Psoas muscle (tissue), 8 donors: ENCODE data around the gene GNB5. TPM values are rescaled to one million over a fixed set of nuclear protein-coding genes. Genes with fewer than 3 reads are reported as not detected.

Experiments used
- ATAC-seq, 4 donors: fragments of 200-7000 bp; cut with Tn5 transposase; one replicate each; pipeline ENCODE4 v1.9.1; 2020; ENCODE audit warnings: moderate library complexity in 3 of 4, mild to moderate bottlenecking in 2 of 4
- DNase-seq, 2 donors: peaks; one replicate each; pipeline ENCODE4 v3.0.0-alpha.2; 2020
- H3K27ac ChIP-seq: fragments of 200-600 bp; one replicate; pipeline ENCODE4 v1.8.0; 2022
- H3K27me3 ChIP-seq, 3 donors: fragments of 200-600 bp in 1 of 3; one replicate each; pipeline versions ENCODE4 v1.6.1 to v1.8.0; 2013 to 2022; ENCODE audit warnings: low read length in 2 of 3, mild to moderate bottlenecking in 2 of 3, moderate library complexity in 1 of 3; ENCODE audit not compliant: insufficient read depth in 3 of 3
- H3K36me3 ChIP-seq, 2 donors: fragments of 200-600 bp in 1 of 2; one replicate each; pipeline versions ENCODE4 v1.6.1 to v1.8.0; 2013 to 2022; ENCODE audit warnings: low read depth in 1 of 2, mild to moderate bottlenecking in 1 of 2, moderate library complexity in 1 of 2; ENCODE audit not compliant: insufficient read depth in 1 of 2
- H3K4me1 ChIP-seq: fragments of 200-600 bp; one replicate; pipeline ENCODE4 v1.8.0; 2022
- H3K4me3 ChIP-seq: fragments of 200-600 bp; one replicate; pipeline ENCODE4 v1.8.0; 2022; ENCODE audit warnings: mild to moderate bottlenecking
- H3K9me3 ChIP-seq: fragments of 200-600 bp; one replicate; pipeline ENCODE4 v1.8.0; 2022
- WGBS, 3 donors: extraction: QIAGEN DNeasy Blood & Tissue Kit; methylation state at CpG; one replicate each; pipeline versions ENCODE4 v1.1.6 to v1.1.7; 2013; 5-methylcytosine and 5-hydroxymethylcytosine counted together
- intact Hi-C, 2 donors: fragments of 100-400 bp; cut with DNase I; formaldehyde crosslinking; loops; one replicate each; pipeline versions ENCODE4 v1.11.0 to v1.14.2; 2022
- polyA plus RNA-seq, 3 donors: library from polyadenylated mRNA; stranded (reverse); fragments of 200-250 nt; gene quantifications; one replicate each; pipeline ENCODE4 v1.2.3, GENCODE V29; 2013
- total RNA-seq, 4 donors: library from RNA; stranded (reverse); fragmentation: NEBNext Ultra II Directional in 2 of 4; extraction: Animal tissue kit (Norgen Biotek cat#: 25700) in 2 of 4; gene quantifications; one replicate each; pipeline versions ENCODE4 v1.2.1 to v1.2.4, GENCODE V29; 2021 to 2023
- TF ChIP-seq, protein P1 (sequence below): fragments of 200-600 bp; IDR thresholded peaks from one replicate; pipeline ENCODE4 v1.8.0; 2022; ENCODE audit warnings: antibody characterized with exemption
- donor health status: healthy with polysubstance abuse.
- donor health status: DM: no; HTN: no; CAD: no; lungs with moderate emphysema.
- donor health status: Bipolar disorder and iron deficiency.
- donor health status: healthy.
- donor health status: DM: yes; HTN: yes; CAD: no.
- donor health status: DM: no; HTN: no; CAD: no.
- donor health status: DM: no; HTN: no; CAD: no.
- donor health status: DM: yes; HTN: yes; CAD: no.

GNB5 gene
- total and polyA plus RNA-seq, 7 donors: 0.86 to 2.5 (median 1.4) TPM

DNA sequence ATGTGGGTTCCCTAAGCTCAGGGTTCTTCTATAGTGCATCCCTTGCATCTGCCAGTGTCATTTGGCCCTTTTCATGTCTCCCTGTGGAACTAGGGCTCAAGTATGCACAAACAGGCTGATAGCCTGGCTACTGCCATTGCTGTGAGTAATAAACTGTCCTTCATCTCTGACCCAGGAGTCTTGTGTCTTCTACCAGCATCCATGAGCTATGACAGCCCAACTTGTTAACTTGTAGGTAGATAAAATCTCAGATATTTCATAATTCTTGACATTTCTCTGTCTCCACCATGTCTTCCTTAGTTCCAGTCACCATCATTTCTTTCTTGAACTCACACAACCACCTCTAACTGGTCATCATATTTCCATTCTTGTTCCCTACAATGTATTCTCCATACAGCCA, 59.1 kb downstream of the GNB5 start:
- Histone ChIP-seq H3K4me3 (no peak overlapping the region), H3K27ac (no peak overlapping the region), H3K4me1 (no peaks in the 10 kb centered on the region), H3K36me3 (no peaks in the 10 kb centered on the region), H3K27me3 (no peaks in the 10 kb centered on the region), H3K9me3 (no peaks in the 10 kb centered on the region)
- TF ChIP-seq, protein P1, sequence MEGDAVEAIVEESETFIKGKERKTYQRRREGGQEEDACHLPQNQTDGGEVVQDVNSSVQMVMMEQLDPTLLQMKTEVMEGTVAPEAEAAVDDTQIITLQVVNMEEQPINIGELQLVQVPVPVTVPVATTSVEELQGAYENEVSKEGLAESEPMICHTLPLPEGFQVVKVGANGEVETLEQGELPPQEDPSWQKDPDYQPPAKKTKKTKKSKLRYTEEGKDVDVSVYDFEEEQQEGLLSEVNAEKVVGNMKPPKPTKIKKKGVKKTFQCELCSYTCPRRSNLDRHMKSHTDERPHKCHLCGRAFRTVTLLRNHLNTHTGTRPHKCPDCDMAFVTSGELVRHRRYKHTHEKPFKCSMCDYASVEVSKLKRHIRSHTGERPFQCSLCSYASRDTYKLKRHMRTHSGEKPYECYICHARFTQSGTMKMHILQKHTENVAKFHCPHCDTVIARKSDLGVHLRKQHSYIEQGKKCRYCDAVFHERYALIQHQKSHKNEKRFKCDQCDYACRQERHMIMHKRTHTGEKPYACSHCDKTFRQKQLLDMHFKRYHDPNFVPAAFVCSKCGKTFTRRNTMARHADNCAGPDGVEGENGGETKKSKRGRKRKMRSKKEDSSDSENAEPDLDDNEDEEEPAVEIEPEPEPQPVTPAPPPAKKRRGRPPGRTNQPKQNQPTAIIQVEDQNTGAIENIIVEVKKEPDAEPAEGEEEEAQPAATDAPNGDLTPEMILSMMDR: no peak
- DNase-seq (no peak), ATAC-seq (no peak)
- intact Hi-C loops: no loop called here

DNA sequence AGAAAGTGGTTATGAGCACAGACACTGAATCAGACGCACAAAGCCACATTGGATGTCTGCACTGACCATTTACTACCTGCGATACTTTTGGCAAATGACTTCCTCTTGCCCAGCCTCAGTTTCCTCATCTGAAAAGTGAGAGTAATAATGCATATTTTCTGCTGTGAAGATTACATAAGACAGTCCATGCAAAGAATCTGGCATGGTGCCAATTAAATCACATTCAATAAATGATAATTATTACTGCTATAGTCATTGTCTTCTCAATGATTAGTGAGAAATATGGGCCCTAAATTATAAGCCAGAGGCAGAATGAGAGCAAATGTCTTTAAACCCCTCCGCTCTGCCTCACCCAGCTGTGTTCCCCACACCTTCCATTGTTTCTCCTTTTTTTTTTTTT, 62.6 kb downstream of the GNB5 start:
- H3K9me3 ChIP-seq: no peaks in the 10 kb centered on the region
- ATAC-seq: no peak
- no peaks in the 10 kb centered on the region for H3K36me3 ChIP-seq
- DNase-seq: no peak
- H3K4me3 ChIP-seq: no peak overlapping the region
- 95 to 99% (median 99%) methylated on average over 3 of the region's 3 CpGs for WGBS, 3 donors
- TF ChIP-seq, protein P1: no peak
- no peaks in the 10 kb centered on the region for H3K27me3 ChIP-seq
- no peaks in the 10 kb centered on the region for H3K4me1 ChIP-seq
- no peak overlapping the region for H3K27ac ChIP-seq
- intact Hi-C loops: no loop called here

DNA sequence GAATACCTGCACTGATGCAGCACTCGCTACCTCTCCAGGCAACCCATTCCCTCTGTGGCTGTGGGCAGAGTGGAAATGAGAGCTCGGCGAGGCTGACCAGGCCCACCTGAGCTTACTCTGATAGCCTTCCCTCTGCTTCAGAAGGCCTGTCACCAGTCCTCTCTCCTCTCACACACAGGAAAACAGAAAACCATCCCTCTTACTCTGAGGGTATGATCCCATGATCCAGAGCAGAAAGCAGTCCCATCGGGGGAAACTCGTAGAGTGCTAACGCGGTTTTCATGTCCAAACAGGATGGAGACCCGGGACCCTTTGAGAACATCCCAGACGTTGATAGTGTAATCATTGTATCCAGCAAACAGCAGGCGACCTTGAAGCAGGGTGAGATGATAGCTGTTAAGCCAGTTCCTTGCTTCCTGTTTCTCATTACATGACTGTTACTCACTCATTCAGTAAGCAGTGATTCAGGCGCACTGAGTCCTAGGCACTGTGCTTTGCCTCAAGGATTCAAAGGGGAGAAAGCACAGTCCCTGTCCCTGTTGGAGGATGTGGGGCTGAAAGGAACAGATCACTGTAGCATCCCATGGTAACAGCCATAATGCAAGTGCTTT, 66.8 kb downstream of the GNB5 start:
- no peak overlapping the region for H3K27ac ChIP-seq
- DNase-seq (no peak), ATAC-seq (no peak)
- H3K36me3 ChIP-seq: no peaks in the 10 kb centered on the region
- intact Hi-C loops: no loop called here
- H3K4me3 ChIP-seq: no peak overlapping the region
- TF ChIP-seq, protein P1: no peak
- H3K4me1 ChIP-seq: no peaks in the 10 kb centered on the region
- no peaks in the 10 kb centered on the region for H3K27me3 ChIP-seq
- WGBS, 3 donors: 79 to 92% (median 91%) methylated on average over 11 of the region's 11 CpGs
- H3K9me3 ChIP-seq: no peaks in the 10 kb centered on the region

DNA sequence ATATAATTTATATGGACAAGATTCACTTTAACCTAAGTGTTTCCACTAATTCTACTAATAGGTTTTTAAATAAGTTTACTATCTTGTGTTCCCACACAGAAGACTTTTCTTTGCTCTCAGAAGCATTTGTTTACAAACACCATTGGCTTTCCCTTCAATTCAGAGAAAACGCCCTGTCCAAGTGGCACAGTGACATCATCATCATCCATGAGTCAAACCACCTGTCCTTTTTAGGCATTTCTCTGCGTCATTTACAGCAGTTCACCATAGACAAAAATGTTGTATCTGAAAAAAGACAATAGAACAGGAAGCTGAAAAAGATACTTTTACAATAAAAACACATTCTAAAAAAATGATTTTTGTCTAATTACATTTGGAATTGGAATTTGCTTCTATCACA, 69.3 kb downstream of the GNB5 start:
- Histone ChIP-seq H3K36me3 (no peaks in the 10 kb centered on the region), H3K27me3 (no peaks in the 10 kb centered on the region), H3K4me3 (no peak overlapping the region), H3K4me1 (no peaks in the 10 kb centered on the region), H3K27ac (no peak overlapping the region), H3K9me3 (no peaks in the 10 kb centered on the region)
- 59 to 76% (median 64%) methylated on average over 2 of the region's 2 CpGs for WGBS, 3 donors
- intact Hi-C loops: no loop called here
- ATAC-seq (no peak), DNase-seq (no peak)
- TF ChIP-seq, protein P1: no peak

DNA sequence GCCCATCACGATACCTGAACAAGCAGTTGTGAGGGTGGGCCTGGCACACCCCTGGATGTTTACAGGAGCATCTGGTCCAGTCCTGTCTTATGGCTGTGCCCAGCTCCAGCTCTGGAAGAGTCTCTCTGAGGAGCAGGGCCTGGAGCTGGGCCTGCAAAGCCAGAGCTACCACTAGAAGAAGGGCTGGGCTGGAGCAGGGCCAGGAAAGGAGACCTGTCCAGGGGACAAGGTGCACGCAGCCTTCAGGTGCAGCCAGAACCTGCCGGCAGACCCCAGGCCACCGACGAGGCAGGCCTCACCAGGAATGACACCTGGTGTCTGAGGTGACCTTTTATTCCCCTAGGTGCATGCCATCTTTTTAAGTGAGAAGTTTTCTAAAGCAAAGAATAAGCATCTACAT, 70.2 kb downstream of the GNB5 start:
- 93 to 94% (median 93%) methylated on average over 5 of the region's 5 CpGs for WGBS, 3 donors
- Histone ChIP-seq H3K4me3 (no peak overlapping the region), H3K9me3 (no peaks in the 10 kb centered on the region), H3K27me3 (no peaks in the 10 kb centered on the region), H3K4me1 (no peaks in the 10 kb centered on the region), H3K27ac (no peak overlapping the region), H3K36me3 (no peaks in the 10 kb centered on the region)
- no peak for ATAC-seq
- intact Hi-C loops: no loop called here
- DNase-seq: no peak
- TF ChIP-seq, protein P1: no peak
